ENCODE results near the gene RBMS1.

The RBMS1 gene

DNA sequence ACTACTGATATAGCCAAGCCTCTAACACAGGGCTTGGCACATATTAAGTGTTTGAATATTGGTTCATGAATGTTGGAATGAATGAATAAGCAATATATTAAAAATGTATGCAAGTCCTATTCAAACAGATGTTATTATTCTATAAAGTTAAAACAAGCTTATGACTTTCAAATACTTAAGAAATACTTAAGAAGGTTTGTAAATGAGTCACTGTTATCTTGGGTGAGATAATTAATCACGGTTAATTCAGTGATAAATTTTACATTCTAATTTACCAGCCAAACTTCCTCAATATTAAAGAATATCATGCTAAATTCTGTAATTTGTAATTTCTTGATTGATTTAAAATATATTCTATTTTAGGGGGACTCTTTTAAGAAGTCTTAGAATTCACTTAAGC lies 74.8 kb downstream of the RBMS1 start:
- ChIA-PET CTCF (interaction anchor here (0.7 to 2.2 kb wide), 3 partner anchors 10 to 17 kb away, joined by 3 to 7 read pairs (median 6); no protein-coding TSS in a partner anchor), POLR2A (no interaction called here)
- TF ChIP-seq CTCF (IDR thresholded peaks at IDR 0.05; ENCODE audit: control extremely low read depth, extremely low read depth, low read depth, missing control alignments) = no peak
- DNase-seq (ENCODE audit: extremely low spot score) = no peak

GRCh38 chr2:160418398-160418765 lies 75.2 kb downstream of the RBMS1 start:
- DNase-seq (ENCODE audit: extremely low spot score) = no peak
- POLR2A ChIA-PET = no interaction called here
- no peak for TF ChIP-seq CTCF (IDR thresholded peaks at IDR 0.05; ENCODE audit: control extremely low read depth, extremely low read depth, low read depth, missing control alignments)
- CTCF ChIA-PET = interaction anchor here (0.7 to 2.2 kb wide), 3 partner anchors 11 to 18 kb away, joined by 3 to 7 read pairs (median 6); no protein-coding TSS in a partner anchor

- CTCF ChIA-PET = interaction anchor here (2.2 kb wide), 1 partner anchor 11 kb away, joined by 7 read pairs; no protein-coding TSS in a partner anchor
- POLR2A ChIA-PET = no interaction called here
Observed at GRCh38 chr2:160417745-160418397, 75.7 kb downstream of the RBMS1 start.

DNA sequence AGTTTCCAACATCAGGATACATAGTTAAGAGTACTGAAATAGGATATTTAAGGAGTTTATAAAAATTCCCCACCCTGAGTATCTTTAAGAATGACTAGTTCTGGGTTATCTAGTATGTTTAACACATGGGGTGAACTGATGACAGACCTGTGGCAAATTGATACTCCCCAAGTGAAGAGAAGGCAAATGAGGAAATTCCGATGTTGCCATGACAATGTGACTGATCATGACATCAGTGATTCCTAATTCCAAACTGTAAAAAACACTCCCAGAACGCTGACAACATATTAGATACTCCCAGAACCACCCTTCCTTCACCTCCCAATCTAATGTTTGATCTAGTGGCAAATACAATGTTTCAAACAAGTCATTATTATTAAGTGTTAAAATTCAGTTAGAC lies 77.6 kb downstream of the RBMS1 start:
- ChIA-PET POLR2A (no interaction called here), CTCF (no interaction called here)
- DNase-seq (ENCODE audit: extremely low spot score) = no peak
- TF ChIP-seq CTCF (IDR thresholded peaks at IDR 0.05; ENCODE audit: control extremely low read depth, extremely low read depth, low read depth, missing control alignments) = no peak

More at GRCh38 chr2:160417745-160418397, 75.7 kb downstream of the RBMS1 start:
- DNase-seq (ENCODE audit: extremely low spot score) = no peak
- no peak for TF ChIP-seq CTCF (IDR thresholded peaks at IDR 0.05; ENCODE audit: control extremely low read depth, extremely low read depth, low read depth, missing control alignments)

GRCh38 chr2:160411955-160412354 lies 81.7 kb downstream of the RBMS1 start:
- no peak for DNase-seq (ENCODE audit: extremely low spot score)
- no peak for TF ChIP-seq CTCF (IDR thresholded peaks at IDR 0.05; ENCODE audit: control extremely low read depth, extremely low read depth, low read depth, missing control alignments)
- POLR2A ChIA-PET = no interaction called here
- CTCF ChIA-PET = interaction anchor here (1.3 to 1.5 kb wide), 2 partner anchors 8 to 652 kb away, joined by 3 to 5 read pairs; no protein-coding TSS in a partner anchor

DNA sequence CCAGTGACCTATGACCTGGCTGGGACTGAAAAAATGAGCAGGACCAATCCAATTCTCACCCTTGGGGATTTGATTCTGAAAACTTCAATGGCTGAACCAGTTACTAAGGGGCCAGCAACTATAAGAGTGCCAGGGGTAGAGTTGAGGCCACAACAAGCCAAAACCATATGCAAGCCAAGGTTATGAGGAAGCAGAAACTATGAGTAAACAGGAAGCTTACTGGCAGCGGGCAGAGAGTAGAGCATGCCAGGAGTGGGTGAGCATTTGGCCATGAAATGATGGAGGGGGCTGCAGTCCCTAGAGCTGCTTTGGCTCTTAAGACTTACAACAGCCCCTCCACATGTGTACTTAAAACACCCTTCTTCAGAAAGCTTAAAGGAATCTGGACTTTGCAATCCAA lies 82.4 kb downstream of the RBMS1 start:
- no peak for DNase-seq (ENCODE audit: extremely low spot score)
- ChIA-PET CTCF (interaction anchor here (1.2 to 1.5 kb wide), 2 partner anchors 18 to 653 kb away, joined by 3 to 5 read pairs; no protein-coding TSS in a partner anchor), POLR2A (no interaction called here)
- no peak for TF ChIP-seq CTCF (IDR thresholded peaks at IDR 0.05; ENCODE audit: control extremely low read depth, extremely low read depth, low read depth, missing control alignments)

Measured in GM10248 (cell line).